HepG2 (cell line): Measurements from ENCODE around the gene ARID3C. TPM values are rescaled to one million over a fixed set of nuclear protein-coding genes. Genes with fewer than 3 reads are reported as not detected.

Experiments used
- AGO2 ChIP-seq: fragments of 200-400 bp; formaldehyde crosslinking; optimal IDR thresholded peaks from 2 replicates; pipeline ENCODE3; 2017; ENCODE audit warnings: mild to moderate bottlenecking, low read depth, low read length, moderate library complexity
- ATRX ChIP-seq: sonication (generic); formaldehyde crosslinking; IDR thresholded peaks from 2 replicates; pipeline ENCODE4 v1.4.0; 2020; ENCODE audit warnings: missing genetic modification reagents, borderline replicate concordance
- BRCA1 ChIP-seq: sonication (generic); formaldehyde crosslinking; IDR thresholded peaks from 2 replicates; pipeline ENCODE4 v1.4.0; 2020; ENCODE audit warnings: missing genetic modification reagents
- EED ChIP-seq: sonication (generic); formaldehyde crosslinking; IDR thresholded peaks from 2 replicates; pipeline ENCODE4 v1.5.0; 2020; ENCODE audit warnings: mild to moderate bottlenecking, missing genetic modification reagents
- MIXL1 ChIP-seq: IDR thresholded peaks from 2 replicates; pipeline ENCODE4 v1.6.1; 2016
- NPAS2 ChIP-seq: sonication (generic); formaldehyde crosslinking; IDR thresholded peaks from 2 replicates; pipeline ENCODE4 v1.8.0; 2022; ENCODE audit warnings: mild to moderate bottlenecking, missing genetic modification reagents, borderline replicate concordance
- PHB2 ChIP-seq: fragments of 450-650 bp; IDR thresholded peaks from 2 replicates; pipeline ENCODE4 v1.6.1; 2018; ENCODE audit not compliant: partially characterized antibody
- RNF2 ChIP-seq: fragments of 450-650 bp; conservative IDR thresholded peaks from 2 replicates; pipeline ENCODE4 v1.6.1; 2016; ENCODE audit warnings: low read depth
- SIX1 ChIP-seq: sonication (generic); formaldehyde crosslinking; IDR thresholded peaks from 2 replicates; pipeline ENCODE4 v1.4.0; 2020; ENCODE audit warnings: missing genetic modification reagents, borderline replicate concordance
- SNAI1 ChIP-seq: sonication (generic); formaldehyde crosslinking; IDR thresholded peaks from 2 replicates; pipeline ENCODE4 v1.5.0; 2020; ENCODE audit warnings: mild to moderate bottlenecking, missing genetic modification reagents, borderline replicate concordance
- THAP11 ChIP-seq: IDR thresholded peaks from 2 replicates; pipeline ENCODE4 v1.6.1; 2016; ENCODE audit warnings: missing biosample characterization, missing genetic modification reagents
- ZNF138 ChIP-seq: sonication (generic); formaldehyde crosslinking; IDR thresholded peaks from 2 replicates; pipeline ENCODE4 v1.5.0; 2020; ENCODE audit warnings: mild to moderate bottlenecking, low read depth, missing genetic modification reagents
- ZNF501 ChIP-seq: sonication (generic); formaldehyde crosslinking; IDR thresholded peaks from 2 replicates; pipeline ENCODE4 v1.5.1; 2020; ENCODE audit warnings: mild to moderate bottlenecking, moderate library complexity, missing genetic modification reagents
- ZNF543 ChIP-seq: sonication (generic); formaldehyde crosslinking; IDR thresholded peaks from 2 replicates; pipeline ENCODE4 v1.4.0; 2020; ENCODE audit warnings: mild to moderate bottlenecking, missing genetic modification reagents
- ZNF879 ChIP-seq: sonication (generic); formaldehyde crosslinking; IDR thresholded peaks from 2 replicates; pipeline ENCODE4 v1.8.1; 2023; ENCODE audit warnings: missing genetic modification reagents
- ZSCAN21 ChIP-seq: sonication (generic); formaldehyde crosslinking; IDR thresholded peaks from 2 replicates; pipeline ENCODE4 v1.8.0; 2022; ENCODE audit warnings: mild to moderate bottlenecking, missing genetic modification reagents, moderate library complexity, borderline replicate concordance
- ZSCAN31 ChIP-seq: sonication (generic); formaldehyde crosslinking; IDR thresholded peaks from 2 replicates; pipeline ENCODE4 v1.5.0; 2020; ENCODE audit warnings: low read depth, mild to moderate bottlenecking, missing genetic modification reagents
- polyA plus RNA-seq, 8 experiments: library from polyadenylated mRNA; depleted of rRNA in 3 of 8; stranded (reverse) in 7 of 8; unstranded in 1 of 8; fragments of >200 nt; fragmentation: Illumina TruSeq in 4 of 8; extraction: Trizol in 4 of 8; gene quantifications; 2 replicates each; pipeline versions ENCODE4 v1.2.1 to v1.2.3, GENCODE V29; 2011 to 2016; ENCODE audit warnings: low read depth in 4 of 8, missing spikeins in 1 of 8, mixed read lengths in 1 of 8; ENCODE audit not compliant: insufficient read depth in 1 of 8
- total RNA-seq, 5 experiments: library from RNA; depleted of rRNA; stranded (reverse); fragments of >200 nt; fragmentation: Illumina TruSeq; extraction: Trizol; gene quantifications; 2 replicates each; pipeline ENCODE4 v1.2.3, GENCODE V29; 2016; ENCODE audit warnings: low read depth in 1 of 5
- TF ChIP-seq, protein P1 (sequence below): sonication (generic); formaldehyde crosslinking; IDR thresholded peaks from 2 replicates; pipeline ENCODE4; 2020; ENCODE audit warnings: missing genetic modification reagents, mild to moderate bottlenecking, borderline replicate concordance
- TF ChIP-seq, protein P2 (sequence below): sonication (generic); formaldehyde crosslinking; IDR thresholded peaks from 2 replicates; pipeline ENCODE4 v1.5.0; 2020; ENCODE audit warnings: mild to moderate bottlenecking, missing genetic modification reagents, borderline replicate concordance
- TF ChIP-seq, protein P3 (sequence below): sonication (generic); formaldehyde crosslinking; IDR thresholded peaks from 2 replicates; pipeline ENCODE4 v1.4.0; 2020; ENCODE audit warnings: missing genetic modification reagents

Gene ARID3C
- total and polyA plus RNA-seq, 2 of the 13 experiments (the other 11 are each of a cell fraction or from before 2014, with no cell fraction given), result not detected

DNA sequence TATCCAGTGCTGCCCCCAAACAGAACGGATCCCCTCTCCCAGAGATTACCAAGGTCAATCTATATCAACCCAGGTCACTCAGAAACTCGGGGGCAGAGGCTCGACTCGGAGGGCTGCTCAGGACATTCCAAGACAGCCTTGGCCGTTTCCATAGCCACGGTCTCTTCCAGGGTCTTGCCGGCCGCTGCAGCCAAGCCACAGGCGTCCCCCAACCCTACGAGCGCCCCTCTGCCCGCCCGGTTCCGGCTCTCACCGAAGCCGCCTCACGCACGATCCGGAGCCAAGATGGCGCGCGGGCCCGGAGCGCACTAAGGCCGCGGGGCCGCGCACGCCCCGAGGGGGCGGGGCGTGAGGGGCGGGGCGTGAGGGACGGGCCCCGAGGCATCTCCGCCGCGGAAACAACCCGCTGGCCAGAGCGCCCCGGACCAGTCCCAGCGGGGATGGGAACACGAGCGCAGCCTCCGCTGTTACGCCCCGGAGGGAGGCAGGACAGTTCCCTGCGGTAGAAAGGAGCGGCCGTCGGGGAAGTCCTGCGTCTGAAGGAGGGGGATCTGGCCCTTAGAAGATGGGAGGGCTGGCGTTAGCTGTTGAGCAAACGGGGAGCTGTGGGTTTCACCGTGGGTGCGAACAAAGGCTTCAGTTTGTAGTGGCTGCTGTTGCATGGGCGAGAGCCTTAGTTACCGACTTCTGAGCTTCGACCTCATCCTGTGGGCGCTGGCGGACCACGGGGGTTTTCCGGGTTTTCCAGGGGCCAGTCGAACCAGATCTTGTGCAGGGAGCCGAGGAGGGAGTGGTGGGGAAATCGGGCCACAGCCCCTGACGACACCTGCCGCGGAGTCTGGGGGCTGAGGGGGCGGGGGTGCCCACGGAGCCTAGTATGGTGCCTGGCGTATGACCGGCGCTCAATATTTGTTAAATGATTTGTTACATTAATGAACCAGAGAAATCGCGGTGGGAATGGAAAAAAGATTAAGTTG, 16.8 kb downstream of the ARID3C start, which contains the start of gene RPP25L (continued):
- TF ChIP-seq, protein P1, sequence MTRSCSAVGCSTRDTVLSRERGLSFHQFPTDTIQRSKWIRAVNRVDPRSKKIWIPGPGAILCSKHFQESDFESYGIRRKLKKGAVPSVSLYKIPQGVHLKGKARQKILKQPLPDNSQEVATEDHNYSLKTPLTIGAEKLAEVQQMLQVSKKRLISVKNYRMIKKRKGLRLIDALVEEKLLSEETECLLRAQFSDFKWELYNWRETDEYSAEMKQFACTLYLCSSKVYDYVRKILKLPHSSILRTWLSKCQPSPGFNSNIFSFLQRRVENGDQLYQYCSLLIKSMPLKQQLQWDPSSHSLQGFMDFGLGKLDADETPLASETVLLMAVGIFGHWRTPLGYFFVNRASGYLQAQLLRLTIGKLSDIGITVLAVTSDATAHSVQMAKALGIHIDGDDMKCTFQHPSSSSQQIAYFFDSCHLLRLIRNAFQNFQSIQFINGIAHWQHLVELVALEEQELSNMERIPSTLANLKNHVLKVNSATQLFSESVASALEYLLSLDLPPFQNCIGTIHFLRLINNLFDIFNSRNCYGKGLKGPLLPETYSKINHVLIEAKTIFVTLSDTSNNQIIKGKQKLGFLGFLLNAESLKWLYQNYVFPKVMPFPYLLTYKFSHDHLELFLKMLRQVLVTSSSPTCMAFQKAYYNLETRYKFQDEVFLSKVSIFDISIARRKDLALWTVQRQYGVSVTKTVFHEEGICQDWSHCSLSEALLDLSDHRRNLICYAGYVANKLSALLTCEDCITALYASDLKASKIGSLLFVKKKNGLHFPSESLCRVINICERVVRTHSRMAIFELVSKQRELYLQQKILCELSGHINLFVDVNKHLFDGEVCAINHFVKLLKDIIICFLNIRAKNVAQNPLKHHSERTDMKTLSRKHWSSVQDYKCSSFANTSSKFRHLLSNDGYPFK (CRISPR knock-in tag), result 0 out of 2 replicates have a peak, but pooled peaks have one; percentile 52
- TF ChIP-seq THAP11 (CRISPR knock-in tag) (peak; percentile 66), PHB2 (no peak), ZNF879 (CRISPR knock-in tag) (peak; percentile 77; the same call in 1 of the 2 replicates), ZNF501 (CRISPR knock-in tag) (peak; percentile 68; the same call in 1 of the 2 replicates), MIXL1 (CRISPR knock-in tag) (no peak), ZNF138 (CRISPR knock-in tag) (no peak), BRCA1 (CRISPR knock-in tag) (no peak), ZSCAN21 (CRISPR knock-in tag) (peak; percentile 88), ATRX (no peak), EED (CRISPR knock-in tag) (0 out of 2 replicates have a peak, but pooled peaks have one; percentile 25), AGO2 (peak; percentile 63), ZSCAN31 (CRISPR knock-in tag) (peak; percentile 89), ZNF543 (CRISPR knock-in tag) (peak; percentile 40; the same call in 1 of the 2 replicates), SNAI1 (CRISPR knock-in tag) (no peak), SIX1 (CRISPR knock-in tag) (no peak), NPAS2 (CRISPR knock-in tag) (no peak), RNF2 (no peak)
- TF ChIP-seq, protein P2, sequence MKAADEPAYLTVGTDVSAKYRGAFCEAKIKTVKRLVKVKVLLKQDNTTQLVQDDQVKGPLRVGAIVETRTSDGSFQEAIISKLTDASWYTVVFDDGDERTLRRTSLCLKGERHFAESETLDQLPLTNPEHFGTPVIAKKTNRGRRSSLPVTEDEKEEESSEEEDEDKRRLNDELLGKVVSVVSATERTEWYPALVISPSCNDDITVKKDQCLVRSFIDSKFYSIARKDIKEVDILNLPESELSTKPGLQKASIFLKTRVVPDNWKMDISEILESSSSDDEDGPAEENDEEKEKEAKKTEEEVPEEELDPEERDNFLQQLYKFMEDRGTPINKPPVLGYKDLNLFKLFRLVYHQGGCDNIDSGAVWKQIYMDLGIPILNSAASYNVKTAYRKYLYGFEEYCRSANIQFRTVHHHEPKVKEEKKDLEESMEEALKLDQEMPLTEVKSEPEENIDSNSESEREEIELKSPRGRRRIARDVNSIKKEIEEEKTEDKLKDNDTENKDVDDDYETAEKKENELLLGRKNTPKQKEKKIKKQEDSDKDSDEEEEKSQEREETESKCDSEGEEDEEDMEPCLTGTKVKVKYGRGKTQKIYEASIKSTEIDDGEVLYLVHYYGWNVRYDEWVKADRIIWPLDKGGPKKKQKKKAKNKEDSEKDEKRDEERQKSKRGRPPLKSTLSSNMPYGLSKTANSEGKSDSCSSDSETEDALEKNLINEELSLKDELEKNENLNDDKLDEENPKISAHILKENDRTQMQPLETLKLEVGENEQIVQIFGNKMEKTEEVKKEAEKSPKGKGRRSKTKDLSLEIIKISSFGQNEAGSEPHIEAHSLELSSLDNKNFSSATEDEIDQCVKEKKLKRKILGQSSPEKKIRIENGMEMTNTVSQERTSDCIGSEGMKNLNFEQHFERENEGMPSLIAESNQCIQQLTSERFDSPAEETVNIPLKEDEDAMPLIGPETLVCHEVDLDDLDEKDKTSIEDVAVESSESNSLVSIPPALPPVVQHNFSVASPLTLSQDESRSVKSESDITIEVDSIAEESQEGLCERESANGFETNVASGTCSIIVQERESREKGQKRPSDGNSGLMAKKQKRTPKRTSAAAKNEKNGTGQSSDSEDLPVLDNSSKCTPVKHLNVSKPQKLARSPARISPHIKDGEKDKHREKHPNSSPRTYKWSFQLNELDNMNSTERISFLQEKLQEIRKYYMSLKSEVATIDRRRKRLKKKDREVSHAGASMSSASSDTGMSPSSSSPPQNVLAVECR (CRISPR knock-in tag), result peak; percentile 55; the same call in 1 of the 2 replicates
- TF ChIP-seq, protein P3, sequence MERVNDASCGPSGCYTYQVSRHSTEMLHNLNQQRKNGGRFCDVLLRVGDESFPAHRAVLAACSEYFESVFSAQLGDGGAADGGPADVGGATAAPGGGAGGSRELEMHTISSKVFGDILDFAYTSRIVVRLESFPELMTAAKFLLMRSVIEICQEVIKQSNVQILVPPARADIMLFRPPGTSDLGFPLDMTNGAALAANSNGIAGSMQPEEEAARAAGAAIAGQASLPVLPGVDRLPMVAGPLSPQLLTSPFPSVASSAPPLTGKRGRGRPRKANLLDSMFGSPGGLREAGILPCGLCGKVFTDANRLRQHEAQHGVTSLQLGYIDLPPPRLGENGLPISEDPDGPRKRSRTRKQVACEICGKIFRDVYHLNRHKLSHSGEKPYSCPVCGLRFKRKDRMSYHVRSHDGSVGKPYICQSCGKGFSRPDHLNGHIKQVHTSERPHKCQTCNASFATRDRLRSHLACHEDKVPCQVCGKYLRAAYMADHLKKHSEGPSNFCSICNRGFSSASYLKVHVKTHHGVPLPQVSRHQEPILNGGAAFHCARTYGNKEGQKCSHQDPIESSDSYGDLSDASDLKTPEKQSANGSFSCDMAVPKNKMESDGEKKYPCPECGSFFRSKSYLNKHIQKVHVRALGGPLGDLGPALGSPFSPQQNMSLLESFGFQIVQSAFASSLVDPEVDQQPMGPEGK (CRISPR knock-in tag), result no peak
